ENCODE data around the gene ABLIM2. TPM values are rescaled to one million over a fixed set of nuclear protein-coding genes. Genes with fewer than 3 reads are reported as not detected.

ABLIM2 gene
- total RNA-seq, 2 donors from 2014 or later, result 5.7 to 11.2 TPM

- no peak for TF ChIP-seq CTCF (IDR thresholded peaks at IDR 0.05)
- Histone ChIP-seq H3K36me3 (no peaks in the 10 kb centered on the region), H3K9me3 (no peaks in the 10 kb centered on the region), H3K4me1 (peaks cover 0 to 11% of the 10 kb centered on the region in 2 donors), H3K27me3 (no peaks in the 10 kb centered on the region), H3K4me3 (no peak overlapping the region), H3K27ac (no peak overlapping the region)
- DNase-seq (ENCODE audit: low spot score), result no peak
These were observed 206.0 kb downstream of the ABLIM2 start for GRCh38 chr4:7952615-7953014.

- Histone ChIP-seq H3K27me3 (no peaks in the 10 kb centered on the region), H3K9me3 (no peaks in the 10 kb centered on the region), H3K4me3 (no peak overlapping the region), H3K27ac (no peak overlapping the region), H3K36me3 (no peaks in the 10 kb centered on the region), H3K4me1 (peaks cover 0 to 9% of the 10 kb centered on the region in 2 donors)
- no peak for DNase-seq (ENCODE audit: low spot score)
- TF ChIP-seq CTCF (IDR thresholded peaks at IDR 0.05), result no peak
These were observed 208.1 kb downstream of the ABLIM2 start for GRCh38 chr4:7950301-7951092.

GRCh38 chr4:7949759-7950158, 208.9 kb downstream of the ABLIM2 start:
- no peak overlapping the region for H3K4me3 ChIP-seq
- H3K27me3 ChIP-seq, result no peaks in the 10 kb centered on the region
- H3K36me3 ChIP-seq, result no peaks in the 10 kb centered on the region
- DNase-seq (ENCODE audit: low spot score), result no peak
- peak overlapping the region in 1 of 2 donors; percentile 61 for H3K27ac ChIP-seq
- TF ChIP-seq CTCF (IDR thresholded peaks at IDR 0.05), result no peak
- H3K4me1 ChIP-seq, result peaks cover 0 to 8% of the 10 kb centered on the region in 2 donors
- H3K9me3 ChIP-seq, result no peaks in the 10 kb centered on the region

- TF ChIP-seq CTCF (IDR thresholded peaks at IDR 0.05), result no peak
- peaks cover 0 to 8% of the 10 kb centered on the region in 2 donors for H3K4me1 ChIP-seq
- no peaks in the 10 kb centered on the region for H3K9me3 ChIP-seq
- no peak overlapping the region for H3K4me3 ChIP-seq
- no peaks in the 10 kb centered on the region for H3K36me3 ChIP-seq
- DNase-seq (ENCODE audit: low spot score), result no peak
- H3K27ac ChIP-seq, result no peak overlapping the region
- no peaks in the 10 kb centered on the region for H3K27me3 ChIP-seq
These were observed 210.7 kb downstream of the ABLIM2 start for GRCh38 chr4:7947927-7948326.

GRCh38 chr4:7945709-7946380, 212.8 kb downstream of the ABLIM2 start:
- Histone ChIP-seq H3K27ac (no peak overlapping the region), H3K9me3 (no peaks in the 10 kb centered on the region), H3K4me1 (peaks cover 0 to 14% of the 10 kb centered on the region in 2 donors), H3K4me3 (no peak overlapping the region), H3K27me3 (no peaks in the 10 kb centered on the region), H3K36me3 (no peaks in the 10 kb centered on the region)
- no peak for DNase-seq (ENCODE audit: low spot score)
- no peak for TF ChIP-seq CTCF (IDR thresholded peaks at IDR 0.05)
